ENCODE data around the gene SH3RF3.

Gene SH3RF3

GRCh38 chr2:109459485-109459884 is 330.5 kb downstream of the SH3RF3 start:
- no peak for DNase-seq

DNA sequence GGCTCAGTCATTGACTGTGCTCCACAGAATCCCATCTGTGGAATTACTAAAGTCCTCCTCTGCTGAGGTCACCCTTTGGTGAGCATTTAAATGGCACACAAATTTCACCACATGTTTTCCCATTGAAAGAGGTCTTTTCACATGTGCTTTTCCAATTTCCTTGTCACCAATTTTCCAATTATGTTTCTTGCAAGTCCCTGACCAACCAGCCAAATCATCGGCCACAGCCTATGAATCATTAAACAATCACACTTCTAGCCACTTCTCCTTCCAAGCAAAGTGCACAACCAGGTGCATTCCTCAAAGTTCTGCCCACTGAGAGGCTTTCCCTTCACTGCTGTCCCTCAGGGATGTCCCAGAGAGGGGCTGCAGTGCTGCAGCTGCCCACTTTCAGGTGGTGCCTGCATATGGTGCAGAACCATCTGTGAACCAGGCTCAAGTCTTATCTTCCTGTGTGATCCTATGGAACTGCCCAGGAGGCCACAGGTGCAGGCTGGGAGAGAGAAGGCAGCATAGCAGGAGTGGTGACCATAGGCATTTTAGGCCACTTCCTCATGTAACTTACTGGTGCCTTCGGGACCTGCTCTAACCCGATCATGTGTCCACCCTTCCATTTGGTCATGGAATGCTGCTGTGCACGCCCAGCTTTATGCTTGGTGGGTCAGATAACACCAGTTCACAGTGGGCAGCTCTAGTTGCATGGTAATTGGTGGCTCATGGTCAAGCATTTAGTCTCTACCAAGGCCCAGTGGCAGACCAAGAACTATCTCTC is 331.7 kb downstream of the SH3RF3 start:
- no peak for DNase-seq

DNA sequence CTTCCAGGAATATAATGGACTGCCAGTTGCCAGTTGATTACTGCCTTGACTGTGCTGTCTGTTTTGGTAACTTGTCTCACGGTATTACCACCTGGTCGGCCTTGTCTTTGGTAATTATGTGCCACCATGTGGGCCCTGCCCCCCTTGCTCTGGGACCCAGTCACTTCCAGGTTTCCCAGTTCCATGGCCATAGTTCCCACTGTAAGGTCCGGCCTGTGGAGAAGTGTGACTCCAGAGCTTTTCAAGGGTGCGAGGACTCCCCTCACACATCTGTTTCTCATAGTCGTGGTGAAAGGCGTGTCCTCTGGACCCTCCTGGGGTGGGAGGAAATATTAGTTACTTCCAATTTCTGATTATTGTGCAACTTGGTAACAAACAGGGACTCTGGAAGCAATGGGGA is 334.2 kb downstream of the SH3RF3 start:
- no peak for DNase-seq

- DNase-seq, result no peak
Observed at GRCh38 chr2:109463891-109464290, 334.9 kb downstream of the SH3RF3 start.

DNA sequence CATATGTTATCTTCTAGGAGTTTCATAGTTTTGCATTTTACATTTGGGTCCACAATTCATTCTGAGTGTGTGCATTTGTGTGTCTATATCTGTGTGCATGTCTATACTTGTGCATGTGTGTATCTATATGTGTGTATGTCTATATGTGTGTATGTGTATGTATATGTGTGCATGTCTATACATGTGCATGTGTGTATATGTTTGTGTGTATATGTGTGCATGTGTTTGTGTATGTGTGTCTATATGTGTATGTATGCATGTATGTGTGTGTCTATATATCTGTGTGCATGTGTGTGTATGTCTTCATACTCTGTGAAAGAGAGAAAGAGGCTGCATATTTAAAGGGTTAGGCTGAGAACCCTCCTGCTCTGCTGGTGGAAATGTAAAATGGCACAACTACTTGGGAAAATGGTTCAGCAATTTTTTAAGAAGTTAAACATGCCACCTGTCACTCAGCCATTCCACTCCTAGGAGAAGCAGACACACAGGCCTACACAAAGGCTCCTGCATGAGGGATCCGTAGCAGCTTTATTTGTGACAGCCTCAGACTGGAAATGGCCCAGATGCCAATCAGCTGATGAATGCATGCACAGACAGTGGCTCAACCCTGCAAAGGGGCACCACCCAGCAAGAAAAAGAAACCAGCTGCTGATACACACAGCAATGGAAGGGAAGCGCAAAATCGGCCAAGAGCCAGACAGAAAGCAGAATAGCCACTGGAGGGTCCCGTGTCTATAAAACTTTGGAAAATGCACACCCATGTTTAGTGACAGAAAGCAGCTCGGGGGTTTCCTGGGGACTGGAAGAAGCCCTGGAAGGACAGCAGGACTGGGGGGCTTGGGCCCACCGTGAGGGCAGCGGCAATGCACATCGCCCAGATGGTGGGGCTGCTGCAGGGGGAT is 337.9 kb downstream of the SH3RF3 start:
- DNase-seq, result no peak

- no peak for DNase-seq
Observed at GRCh38 chr2:109467701-109468100, 338.7 kb downstream of the SH3RF3 start.

DNA sequence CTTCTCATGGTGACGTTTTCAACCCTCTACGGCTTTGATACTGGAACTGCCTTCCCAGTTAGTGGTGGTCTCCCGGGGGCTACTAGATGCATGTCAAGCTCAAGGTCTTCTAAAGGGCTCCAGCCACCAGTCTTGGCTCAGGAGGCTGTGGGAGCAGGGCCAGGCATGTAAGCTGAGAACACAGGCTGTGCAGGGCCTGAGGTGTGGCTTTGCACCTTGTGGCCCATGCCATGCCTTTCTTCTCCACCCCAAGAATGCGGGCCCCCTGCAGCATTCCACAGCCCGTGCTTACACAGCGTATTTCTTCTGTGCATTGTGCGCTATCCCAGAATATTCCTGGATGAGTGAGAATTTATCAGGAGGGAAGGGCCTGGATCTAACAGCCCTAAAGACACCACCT is 339.9 kb downstream of the SH3RF3 start:
- no peak for DNase-seq

DNA sequence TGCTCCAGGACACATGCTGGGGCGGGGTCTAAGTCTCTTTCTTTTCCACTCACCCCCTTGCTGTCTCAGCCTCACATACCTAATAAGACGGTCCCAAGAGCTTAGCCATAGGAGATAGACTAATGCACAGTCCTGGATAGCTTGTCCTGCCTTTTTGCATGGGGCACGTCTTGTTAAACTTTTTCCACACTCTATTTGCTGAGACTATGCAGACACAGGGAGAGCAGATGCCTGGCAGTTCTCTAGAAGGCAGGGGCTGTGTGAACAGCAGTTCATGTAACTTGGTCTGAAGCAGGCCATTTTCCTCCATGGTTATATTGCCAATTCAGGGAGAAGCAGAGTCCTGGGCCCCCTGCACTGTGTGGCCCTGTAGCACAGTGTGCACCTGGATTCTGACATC is 342.7 kb downstream of the SH3RF3 start:
- DNase-seq, result no peak

DNA sequence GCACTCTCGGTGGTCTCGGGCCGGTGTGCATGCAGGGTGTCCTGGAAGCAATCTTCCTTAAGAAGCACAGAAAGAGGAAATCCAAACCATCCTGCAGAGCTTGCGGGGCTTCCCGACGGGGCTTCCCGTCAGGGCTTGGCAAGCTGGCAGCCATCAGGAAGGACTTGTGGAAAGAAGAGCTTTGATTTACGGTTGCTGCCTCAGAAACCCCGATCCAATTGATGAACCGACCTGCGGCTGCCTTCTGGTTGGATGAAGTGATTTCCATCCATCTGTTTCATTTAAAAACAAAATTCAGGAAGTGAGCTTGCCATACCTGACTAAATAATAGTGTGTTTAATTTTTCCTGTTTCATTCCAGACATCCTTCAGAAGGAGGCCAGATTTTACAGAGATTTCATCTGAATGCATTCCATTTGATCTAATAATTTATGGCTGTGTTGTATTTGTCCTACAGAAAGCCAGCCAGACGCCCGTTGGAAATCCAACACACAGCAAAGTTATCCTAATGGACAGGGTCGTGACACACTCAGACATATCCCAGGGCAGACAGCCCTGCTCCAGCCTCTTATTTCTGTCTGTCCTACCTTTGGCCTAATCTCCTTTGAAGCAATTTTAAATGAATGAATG is 343.4 kb downstream of the SH3RF3 start:
- DNase-seq, result no peak

- DNase-seq, result no peak
Observed at GRCh38 chr2:109472974-109473373, 344.0 kb downstream of the SH3RF3 start.

- no peak for DNase-seq
Observed at GRCh38 chr2:109473616-109474318, 344.8 kb downstream of the SH3RF3 start.

GRCh38 chr2:109474319-109474825 is 345.4 kb downstream of the SH3RF3 start:
- DNase-seq, result no peak

DNA sequence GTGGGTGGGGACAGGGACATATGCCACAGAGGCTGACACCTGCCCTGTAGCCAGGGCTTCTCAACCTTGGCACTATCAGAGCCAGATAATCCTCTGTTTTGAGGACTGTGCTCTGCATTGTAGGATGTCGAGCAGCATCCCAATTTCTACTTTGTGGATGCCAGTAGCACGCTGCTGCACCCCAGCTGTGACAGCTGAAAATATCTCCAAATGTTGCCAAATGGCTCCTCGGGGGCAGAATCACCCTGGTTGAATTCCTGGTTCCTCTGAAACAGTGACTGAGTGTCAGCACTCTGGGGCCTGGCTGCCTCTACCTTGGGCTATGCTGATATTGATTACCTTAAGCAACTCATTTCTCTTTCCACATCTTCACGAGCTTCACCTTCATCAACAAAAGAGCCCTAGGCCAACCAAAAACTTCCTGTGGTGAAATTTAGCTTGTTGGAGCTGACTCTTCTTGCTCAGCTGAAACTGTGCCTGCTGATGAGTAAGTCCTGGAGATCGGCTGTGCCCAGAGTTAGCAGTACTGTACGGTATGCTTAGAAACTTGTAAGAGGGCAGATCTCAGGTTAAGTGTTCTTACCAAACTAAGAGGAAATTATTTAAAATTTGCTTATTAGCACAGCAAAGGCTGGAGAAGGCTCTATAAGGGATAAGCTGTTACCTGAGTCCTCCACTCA is 346.7 kb downstream of the SH3RF3 start:
- no peak for DNase-seq

GRCh38 chr2:109476641-109477441 is 347.8 kb downstream of the SH3RF3 start:
- DNase-seq, result no peak

GRCh38 chr2:109478906-109479493 is 350.0 kb downstream of the SH3RF3 start:
- DNase-seq, result no peak

DNA sequence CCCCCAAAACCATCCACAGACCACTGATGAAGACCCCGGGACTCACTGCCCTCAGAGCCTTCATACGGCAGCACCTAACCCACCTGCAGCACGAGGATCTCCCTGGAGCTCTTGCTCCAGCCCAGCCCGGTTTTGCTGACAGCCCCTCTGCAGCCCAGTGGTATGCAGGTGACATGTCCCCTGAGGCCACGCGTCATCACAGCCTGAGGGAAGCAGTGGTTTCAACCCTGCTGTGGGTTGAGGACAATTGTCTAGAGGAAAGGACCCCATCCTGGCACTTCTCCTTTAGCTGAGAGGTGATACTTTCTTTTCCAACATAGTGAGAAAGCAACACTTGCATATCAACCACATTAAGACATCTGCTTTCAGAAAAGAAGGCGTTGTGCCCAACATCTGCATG is 350.8 kb downstream of the SH3RF3 start:
- no peak for DNase-seq

DNA sequence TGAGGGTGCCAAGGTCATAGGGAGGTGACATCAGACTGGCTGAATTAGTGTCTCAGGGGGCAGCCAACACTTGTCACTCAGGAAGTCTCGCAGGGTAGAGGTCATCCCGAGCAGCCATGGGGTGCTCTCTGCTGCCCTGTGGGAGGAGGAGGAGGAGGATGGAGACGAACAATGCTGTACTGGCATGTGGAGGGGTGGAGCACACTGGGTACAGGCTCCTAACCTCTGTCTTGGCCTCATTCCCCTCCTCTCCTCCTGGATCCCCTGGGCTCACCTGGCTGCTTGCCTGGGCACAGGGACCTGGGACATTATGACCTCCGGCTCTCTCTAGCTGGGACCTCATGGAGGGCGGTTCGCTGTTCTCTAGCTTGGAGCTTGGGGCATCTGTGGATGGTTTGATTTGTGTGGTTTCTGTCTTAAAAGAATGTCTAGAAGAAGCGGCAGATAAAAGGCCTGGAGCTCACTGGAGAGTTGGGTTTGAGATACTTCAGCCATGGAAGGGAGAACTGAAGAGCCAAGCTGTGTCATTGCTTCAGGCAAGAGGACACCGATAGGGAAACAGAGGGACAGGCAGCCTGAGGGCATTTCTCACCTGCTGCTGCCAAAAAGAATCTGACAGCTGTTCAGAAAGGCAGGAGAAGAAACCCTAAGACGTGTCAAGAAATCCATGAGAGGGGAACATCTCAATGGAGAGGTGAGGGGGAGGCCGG is 351.6 kb downstream of the SH3RF3 start:
- DNase-seq, result no peak

DNA sequence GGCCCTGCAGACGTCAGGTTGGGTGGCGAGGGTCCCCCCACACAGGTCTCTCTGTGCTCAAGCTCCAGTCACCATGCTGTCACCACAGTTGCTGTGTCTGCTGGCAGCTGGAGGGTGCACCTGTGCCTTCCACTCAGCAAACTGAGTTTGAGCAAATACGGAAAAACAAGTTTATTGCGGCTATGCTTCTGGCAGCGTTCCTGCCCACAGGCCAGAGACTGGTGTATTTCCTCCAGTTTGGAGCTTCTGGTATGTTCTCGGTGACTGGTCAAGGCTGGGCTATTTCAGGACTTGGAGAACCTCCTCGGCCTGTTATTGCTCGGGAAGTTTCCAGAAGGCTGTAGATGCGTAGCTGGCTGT is 352.2 kb downstream of the SH3RF3 start:
- no peak for DNase-seq

DNA sequence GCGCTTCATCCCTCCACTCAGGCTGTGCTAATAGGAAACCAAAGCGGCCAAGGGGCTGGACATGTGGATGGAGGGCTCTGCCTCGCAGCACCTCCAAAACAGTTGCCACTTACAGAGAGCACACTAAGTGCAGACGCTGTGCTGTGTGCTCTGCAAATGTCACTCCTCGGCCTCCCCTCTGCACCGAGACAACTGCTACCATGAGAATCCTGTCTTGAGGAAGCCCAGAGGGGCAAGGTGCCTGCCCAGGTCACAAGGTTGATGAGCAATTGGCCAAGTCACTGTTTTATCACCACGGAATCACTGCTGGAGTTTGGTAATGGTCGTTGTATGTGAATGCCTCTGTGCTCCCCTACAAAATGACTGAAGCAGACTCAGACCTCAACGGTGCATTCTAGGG is 352.6 kb downstream of the SH3RF3 start:
- DNase-seq, result no peak

DNA sequence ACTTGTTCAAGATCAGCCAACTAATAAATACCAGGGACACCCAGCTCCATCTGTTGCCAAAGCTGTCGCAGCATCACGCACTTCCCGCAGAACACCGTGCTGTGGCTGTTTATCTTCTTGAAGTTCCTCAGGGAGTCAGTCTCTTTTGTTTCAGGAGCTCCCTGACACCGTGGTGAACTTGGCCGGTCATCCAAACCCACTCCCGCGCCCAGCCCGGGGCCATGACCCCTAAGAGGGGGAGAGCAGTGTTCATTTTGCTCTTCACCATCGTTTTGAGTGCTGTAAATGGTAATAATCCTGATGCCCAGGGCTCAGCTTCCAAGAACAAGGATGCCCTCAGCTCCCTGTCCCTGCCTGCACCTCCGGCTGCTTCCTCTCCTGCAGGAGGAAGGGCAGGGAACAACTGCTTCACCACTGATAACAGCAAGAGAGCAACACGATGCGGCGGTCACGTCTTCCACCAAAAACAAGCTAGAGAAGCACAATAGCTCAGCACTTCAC is 353.4 kb downstream of the SH3RF3 start:
- DNase-seq, result no peak
